GM18861 (cell line): ENCODE data around the gene TXNRD1.
A peak's percentile ranks its signal among the peaks of the same experiment; 100 is the strongest.
"Not testable (repeated sequence)": the region's sequence is repeated elsewhere in the genome, so short reads cannot be mapped to it uniquely, and the experiment has no call there.

Source experiments
- ATAC-seq: cut with Tn5 transposase; IDR thresholded peaks from one replicate; pipeline ENCODE4 v1.9.1; 2021; ENCODE audit not compliant: unreplicated experiment

Gene TXNRD1

DNA sequence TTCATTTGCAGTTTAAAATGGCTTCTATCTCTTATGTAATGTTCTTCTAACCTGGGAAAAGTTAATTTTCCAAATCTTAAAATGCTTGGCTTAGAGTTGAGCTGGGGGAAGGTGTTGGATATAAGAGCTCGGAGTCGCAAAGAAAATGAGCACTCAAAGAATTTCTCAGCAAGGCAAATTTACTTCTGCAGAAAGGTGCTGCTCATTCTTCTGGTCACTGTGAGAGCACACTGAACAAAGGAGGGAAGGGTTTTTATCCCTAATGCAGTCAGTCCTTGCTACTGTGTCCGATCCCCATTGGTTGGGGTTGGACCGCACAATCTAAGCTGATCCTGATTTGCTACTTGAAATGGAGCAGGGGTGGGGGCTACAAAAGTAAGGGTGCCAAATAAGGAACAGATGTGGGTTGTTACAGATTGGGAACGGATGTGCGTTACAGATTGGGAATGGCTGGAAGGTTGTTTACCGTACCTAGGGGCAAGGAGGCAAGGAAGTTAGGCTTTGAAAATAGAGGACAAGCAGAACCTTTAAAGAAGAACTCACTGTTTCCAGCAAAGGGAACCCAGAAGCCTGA, 19.4 kb downstream of the TXNRD1 start:
- no peak for ATAC-seq

DNA sequence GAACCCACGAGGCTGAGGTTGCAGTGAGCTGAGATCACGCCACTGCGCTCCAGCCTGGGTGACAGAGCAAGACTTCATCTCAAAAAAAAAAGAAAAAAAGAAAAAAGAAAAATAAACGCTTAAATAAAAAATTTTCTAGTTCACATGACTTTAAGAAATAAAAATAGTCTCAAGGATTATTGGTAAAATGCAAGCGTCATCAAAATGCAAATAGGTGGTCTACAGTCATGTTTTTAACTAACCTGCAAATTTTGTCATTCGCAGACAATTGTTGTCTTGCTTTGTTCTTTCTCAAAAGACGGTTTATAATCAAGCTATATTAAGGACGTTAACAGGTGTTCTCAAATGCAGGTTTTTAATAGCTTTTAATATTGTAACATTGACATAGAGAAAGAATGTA, 22.4 kb downstream of the TXNRD1 start:
- ATAC-seq, result no peak

DNA sequence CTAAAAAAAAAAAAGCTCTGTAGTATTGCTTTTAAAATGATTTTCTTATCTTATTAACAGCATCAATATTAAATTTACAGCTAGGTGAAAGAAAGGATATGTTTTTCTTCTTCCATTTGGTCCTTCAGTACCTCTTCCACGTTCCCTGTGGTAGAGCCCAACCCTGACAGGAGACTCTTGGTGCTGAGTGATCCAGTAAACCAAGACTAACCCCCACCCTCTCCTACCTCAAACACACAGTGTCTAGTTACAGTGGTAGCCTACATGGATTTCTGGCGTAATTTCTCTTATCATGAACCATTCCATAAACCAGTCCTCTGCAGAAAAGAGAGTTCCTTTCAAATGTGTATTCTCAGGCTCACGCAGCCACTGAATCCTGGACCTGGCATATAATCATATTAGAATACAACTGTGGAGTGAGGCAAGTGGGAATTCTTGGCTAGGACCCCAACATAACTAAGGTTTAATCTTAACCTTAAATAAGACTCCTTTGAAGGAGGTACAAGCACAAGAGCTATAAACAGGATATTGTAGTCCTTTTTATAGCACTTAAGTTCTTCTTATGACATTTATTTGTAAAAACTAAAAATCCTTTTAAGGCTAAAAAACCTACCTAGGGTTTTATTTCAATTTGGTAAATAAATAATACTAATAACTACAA, 27.1 kb downstream of the TXNRD1 start:
- ATAC-seq, result no peak

DNA sequence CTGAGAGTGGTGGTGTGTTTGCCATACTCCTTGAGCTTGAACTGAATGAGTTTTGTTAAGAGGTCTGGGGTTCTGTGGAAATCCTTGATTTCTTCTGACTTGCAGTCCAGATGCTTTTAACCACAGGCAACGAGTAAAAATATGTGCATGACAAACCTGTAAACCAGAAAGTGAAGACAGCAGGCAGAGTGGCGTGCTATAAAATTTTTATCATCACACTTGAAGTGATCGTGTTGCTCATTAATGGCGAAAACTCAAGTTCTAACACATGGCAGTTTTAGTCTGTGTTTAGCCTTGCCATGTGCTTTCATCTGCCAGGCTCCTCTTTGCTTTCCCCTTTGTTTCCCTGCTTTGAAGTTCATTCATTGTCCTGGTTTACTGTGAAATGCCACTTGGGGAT, 28.0 kb downstream of the TXNRD1 start:
- ATAC-seq, result no peak

DNA sequence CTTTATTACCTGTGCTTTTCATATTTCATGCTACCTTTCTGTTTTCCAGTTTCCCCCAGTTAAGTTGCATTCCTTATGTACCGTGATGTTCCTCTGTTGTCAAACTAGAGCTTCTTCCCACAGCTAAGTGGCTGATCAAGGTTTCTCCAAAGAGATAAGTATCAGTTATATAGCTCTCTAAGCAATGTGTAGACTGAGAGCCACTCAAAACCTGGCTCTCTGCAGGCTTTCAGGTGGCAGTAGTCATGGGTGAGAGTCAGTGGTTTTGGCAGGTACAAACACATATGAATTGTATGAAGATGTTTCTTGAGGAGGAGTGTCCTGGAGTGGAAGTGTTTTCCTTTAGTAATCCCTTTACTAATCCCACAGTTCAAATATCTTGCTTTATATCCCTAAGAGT, 28.4 kb downstream of the TXNRD1 start:
- ATAC-seq, result no peak

DNA sequence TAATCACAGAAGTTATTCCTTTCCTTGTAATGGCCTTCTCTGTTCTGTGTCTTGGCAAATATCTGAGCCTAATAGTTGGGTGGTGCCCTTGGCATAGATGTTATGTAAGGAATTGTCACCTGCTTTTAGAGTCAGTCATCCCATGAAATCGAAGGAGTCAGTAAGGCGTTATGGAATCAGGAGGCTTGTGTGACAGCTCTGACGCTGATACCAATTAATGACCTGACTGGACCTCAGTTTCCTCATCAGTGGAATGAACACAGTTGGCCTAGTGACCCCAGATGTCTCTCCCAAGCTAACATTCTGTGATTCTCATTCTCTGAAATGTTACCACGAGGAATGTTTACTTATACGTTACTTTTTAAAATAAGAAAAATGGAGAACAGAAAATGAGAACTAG, 32.1 kb downstream of the TXNRD1 start:
- ATAC-seq, result no peak

DNA sequence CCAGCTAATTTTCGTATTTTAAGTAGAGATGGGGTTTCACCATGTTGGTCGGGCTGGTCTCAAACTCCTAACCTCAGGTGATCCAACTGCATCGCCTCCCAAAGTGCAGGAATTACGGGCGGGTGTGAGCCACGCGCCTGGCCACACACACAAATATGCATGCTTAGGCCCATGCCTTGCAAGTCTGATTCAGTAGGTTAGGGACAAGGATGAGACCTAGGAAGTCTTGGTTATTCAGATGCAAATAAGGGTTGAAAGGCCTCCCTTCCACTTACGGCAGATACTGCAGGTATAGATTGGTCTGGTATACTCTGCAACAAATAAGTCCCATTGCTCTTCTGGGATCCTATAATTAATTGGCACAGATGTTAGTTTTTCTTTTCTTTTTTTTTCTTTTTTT, 32.9 kb downstream of the TXNRD1 start:
- no peak for ATAC-seq

DNA sequence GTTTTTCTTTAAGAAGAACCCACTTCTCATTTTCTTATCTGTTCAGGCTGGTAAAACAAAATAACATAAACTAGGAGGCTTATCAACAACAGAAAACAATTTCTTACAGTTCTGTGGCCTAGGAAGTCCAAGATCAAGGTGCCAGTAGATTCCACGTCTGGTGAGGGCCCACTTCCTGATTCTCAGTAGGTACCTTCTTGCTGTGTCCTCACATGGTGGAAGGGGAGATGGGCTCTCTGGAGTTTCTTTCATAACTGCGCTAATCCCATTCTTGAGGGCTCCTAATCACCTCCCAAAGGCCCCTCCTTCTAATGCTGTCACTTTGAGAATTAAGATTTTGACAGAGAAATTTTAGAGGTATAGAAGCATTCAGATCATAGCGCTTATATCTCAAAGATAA, 33.4 kb downstream of the TXNRD1 start:
- no peak for ATAC-seq

DNA sequence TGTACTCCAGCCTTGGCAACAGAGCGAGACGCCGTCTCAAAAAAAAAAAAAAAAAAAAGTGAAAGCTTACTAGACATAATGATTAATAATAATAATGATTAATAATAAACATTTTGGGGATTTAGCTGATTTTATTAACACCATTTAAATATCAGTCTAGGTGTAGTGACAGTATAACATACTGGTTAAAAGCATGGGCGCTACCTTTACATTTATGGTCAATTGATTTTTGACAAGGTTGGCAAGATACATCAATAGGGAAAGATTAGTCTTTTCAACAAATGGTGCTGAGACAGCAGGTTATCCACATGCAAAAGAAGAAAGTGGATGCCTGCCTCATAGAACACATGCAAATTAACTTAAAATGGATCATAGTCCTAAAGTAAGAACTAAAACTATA, 34.3 kb downstream of the TXNRD1 start:
- no peak for ATAC-seq

DNA sequence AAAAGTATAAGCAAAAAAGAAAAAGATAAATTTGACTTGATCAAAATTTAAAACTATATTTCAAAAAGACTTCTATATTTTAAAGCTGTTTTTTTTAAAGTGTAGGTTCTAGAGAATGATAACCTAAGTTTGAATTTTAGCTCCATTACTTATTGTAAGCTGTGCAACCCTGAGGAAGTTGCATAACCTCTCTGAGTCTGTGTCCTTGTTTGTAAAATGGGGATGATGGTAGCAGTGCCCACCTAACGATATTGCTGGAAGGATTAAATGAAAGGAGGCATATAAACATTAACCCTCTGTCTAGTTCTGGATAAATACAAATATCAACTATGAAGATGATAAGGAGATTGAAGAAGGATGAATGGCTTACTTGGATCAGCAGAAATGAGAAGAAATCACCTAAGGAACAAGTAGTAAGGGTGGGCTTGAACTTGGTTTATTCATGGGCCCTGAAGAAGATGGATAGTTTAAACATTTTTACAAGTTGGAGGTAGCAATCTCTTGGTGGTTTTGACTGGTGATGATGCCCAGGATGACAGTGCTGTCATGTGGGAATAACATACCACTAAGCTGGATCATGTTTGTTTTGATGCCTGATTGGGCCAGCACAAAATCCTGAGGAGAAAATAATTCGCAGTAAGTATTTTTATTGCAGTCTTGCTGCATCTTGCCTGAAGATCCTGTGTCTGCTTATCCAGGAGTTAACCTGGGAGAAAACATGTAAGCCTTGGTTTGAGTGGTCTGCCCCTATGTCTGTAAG, 35.0 kb downstream of the TXNRD1 start:
- ATAC-seq, result no peak

DNA sequence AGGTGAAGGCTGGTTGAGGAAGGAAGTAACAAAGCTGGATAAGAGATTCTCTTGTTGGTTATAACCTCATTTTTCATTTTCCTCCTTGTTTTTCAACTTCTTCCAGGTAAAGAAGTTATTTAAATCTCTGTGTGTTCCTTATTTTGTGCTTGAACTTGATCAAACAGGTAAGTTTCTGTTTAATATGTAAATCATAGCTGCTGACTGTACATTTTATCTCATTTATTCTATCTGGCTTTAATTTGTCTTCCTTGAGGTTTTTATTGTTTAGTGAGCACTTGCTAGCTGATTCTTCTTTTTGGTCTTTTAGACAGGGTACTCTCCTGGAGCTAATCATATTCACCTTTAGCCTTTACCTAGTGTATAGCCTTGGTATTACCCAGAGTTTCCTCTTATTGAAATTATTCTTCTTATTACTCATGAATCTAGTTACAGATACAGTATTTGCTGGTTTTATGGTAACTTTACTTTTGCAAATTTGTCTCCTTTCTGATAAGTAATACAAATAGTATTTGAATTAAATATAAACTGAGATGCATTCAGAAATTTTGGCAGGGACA, 42.4 kb downstream of the TXNRD1 start:
- no peak for ATAC-seq

DNA sequence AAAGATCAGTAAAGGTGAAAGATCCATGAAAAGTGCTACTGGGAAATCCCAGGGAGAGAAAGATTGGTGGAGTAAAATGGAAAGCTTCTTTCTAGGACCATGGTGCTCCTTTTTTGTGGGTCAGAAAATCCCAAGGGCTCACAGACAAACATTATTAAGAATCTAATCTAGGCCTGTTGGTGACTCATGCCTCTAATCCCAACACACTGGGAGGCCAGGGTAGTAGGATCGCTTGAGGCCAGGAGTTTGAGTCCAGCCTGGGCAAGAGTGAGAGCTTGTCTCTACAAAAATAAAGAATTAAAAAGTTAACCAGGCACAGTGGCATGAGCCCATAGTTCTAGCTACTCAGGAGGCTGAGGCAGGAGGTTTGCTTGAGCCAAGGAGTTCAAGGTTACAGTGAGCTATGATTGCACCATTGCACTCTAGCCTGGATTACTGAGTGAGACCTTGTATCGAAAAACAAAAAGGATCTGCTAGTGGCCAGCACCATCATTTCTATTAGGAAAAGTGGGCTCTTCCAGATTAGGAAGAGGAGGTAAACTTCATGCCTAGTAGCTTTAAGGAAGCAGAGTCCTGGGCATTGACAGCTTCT, 43.0 kb downstream of the TXNRD1 start:
- ATAC-seq, result no peak

DNA sequence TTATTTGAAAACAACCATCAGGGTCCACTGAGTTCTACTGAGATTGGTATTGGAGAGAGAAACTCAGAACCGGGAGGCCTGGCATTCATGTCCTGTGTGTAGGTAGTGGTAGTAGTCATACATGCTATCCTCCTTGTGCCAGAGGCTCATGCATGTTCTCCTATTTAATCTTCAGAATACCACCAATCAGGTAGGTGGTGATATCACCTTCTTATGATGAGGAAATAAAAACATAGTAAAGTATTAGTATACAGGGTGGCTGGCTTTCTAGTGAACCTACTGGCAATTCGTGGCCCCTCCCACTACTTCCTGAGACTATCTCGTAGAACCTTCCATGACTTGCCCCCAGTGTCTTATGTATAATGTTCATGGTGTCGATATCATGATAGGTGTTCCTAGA, 47.4 kb downstream of the TXNRD1 start:
- ATAC-seq, result no peak

DNA sequence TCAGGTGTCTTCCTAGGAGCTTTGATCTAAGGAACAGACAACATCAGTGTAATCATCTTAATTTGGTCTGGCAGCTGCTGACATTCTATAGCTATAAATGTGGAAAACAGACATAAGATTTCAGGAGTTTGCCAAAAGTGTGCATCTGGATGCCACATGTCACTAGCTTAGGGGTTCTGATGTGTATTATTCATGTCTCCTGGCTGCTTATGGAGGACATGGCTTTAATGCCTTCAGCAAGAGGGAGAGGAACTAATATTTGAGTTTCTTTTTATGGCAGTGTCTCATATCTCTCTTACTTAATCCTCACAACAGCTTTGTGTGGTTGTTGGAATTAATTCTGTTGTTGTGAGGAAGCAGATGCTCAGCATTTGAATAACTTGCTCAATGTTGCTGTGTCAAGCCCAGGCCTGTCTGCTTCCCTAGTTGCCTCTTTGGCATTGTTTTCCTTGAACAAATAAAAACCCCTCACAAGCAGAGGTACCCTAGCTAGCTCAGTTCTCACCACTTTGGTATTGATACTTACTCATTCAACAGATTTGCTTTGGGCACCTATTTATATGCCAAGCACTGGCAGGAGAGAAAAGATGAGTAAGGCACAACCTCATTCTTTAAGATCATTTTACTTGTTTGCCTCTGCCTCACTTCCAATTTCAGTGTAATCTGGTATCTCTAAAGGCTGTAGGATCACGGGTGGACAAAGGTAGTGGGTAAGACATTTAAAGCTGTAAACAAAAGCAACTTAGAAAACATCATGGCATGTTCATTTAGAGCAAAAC, 48.2 kb downstream of the TXNRD1 start:
- no peak for ATAC-seq

DNA sequence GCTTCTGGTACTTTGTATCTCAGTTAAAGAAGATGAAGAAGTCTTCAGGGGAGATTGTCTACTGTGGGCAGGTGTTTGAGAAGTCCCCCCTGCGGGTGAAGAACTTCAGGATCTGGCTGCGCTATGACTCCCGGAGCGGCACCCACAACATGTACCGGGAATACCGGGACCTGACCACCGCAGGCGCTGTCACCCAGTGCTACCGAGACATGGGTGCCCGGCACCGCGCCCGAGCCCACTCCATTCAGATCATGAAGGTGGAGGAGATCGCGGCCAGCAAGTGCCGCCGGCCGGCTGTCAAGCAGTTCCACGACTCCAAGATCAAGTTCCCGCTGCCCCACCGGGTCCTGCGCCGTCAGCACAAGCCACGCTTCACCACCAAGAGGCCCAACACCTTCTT, 49.9 kb downstream of the TXNRD1 start:
- not testable (repeated sequence) for ATAC-seq

DNA sequence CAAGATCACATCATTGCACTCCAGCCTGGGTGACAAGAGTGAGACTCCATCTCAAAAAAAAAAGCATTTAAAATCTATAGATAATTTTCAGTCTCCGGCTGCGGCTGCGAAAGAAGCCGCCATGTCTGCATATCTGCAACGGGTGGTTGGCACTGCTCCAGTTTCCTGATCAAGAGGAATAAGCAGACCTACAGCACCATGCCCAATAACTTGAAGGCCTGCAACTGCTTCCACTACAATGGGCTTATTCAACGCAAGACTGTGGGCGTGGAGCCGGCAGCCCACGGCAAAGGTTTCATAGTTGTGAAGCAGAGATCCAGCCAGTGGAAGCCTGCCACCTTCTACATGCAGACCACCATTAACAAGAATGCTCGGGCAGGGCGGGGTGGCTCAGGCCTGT, 57.4 kb downstream of the TXNRD1 start:
- ATAC-seq, result no peak

DNA sequence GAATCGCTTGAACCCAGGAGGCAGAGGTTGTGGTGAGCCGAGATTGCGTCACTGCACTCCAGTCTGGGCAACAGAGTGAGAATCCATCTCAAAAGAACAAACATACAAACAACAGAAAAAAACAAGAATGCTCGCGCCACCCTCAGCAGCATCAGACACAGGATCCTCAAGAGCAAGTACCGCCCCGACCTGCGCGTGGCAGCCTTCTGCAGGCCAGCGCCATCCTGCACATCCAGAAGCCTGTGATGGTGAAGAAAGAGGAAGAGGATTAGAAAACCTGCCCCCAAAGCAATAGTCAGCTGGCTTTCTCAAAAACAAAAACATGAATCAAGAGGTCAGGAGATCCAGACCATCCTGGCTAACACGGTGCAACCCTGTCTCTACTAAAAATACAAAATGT, 57.9 kb downstream of the TXNRD1 start:
- no peak for ATAC-seq

DNA sequence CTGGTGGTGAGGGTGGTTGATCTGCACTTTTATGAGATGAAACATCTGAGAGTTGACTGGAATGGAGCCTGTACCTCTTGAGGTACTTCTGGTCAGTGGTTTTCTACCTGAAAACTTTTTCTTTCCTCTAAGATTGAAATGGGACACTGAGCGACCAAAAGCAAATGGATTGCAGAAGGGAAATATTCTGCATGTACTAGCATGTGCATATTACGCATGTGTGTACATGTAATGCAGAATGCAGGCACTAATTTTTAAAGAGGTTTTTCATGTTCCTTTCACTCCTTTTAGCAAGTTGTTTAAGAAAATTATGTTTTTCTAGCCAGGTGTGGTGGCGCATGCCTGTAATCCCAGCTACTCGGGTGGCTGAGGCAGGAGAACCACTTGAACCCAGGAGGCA, 59.2 kb downstream of the TXNRD1 start:
- ATAC-seq, result no peak

DNA sequence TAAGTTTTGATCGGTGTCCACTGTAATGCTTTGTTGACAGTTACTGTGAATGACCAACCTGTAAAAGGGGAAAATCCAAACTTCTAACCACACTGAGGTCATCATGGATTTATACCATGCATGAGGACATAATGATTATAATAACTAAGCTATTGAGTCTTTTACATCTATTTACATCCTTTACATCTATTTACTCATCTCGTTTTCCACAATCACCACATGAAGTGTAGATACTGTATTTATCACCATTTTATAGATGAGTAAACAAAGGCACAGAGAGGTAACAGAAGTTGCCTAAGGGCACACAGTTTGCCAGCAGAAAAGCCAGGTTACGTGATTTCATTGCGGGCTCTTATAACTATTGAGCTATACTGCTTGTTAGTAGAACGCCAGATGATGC, 60.1 kb downstream of the TXNRD1 start:
- ATAC-seq, result no peak

DNA sequence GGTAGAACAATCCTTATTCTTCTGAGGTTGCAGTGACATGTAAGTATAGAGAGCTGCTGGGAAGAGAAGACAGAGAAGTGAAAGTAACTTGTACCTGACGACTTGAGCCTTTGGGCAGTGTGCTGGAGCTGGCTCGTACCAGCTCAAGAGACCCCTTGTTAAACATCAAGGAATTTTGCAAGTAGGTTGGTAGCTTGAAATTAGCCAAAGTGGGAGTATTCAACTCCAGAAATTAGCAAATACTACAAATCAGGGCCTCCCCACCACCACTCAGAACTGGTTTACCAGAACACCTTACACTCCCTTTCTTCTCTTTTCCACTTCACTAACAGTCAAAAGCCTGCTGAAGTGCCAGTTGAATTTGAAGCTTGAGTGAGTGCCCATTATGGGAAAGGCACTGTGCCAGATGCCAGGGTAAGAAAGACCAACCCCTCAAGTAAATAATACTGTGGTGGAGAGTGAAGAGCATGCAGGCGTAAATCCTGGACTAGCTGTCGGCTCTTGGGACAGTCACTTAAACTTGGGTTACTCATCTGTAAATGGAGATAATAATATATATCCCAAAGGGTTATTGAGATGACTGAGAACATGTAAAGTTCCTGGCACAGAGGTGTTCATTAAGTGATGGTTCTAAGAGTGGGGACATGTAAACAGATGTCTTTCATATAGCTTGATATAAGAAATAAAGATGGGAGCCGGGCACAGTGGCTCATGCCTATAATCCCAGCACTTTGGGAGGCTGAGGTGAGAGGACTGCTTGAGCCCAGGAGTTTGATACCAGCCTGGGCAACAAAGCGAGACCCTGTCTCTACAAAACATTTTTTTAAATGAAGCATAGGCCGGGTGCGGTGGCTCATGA, 60.9 kb downstream of the TXNRD1 start:
- peak; percentile 79 for ATAC-seq
